HepG2 (cell line): ENCODE results near the gene GAPT. TPM values are rescaled to one million over a fixed set of nuclear protein-coding genes. Genes with fewer than 3 reads are reported as not detected.

Experiments used
- AHR ChIP-seq: IDR thresholded peaks from 2 replicates; pipeline ENCODE4 v1.6.1; 2018; ENCODE audit warnings: missing genetic modification reagents, missing compliant biosample characterization
- KDM6A ChIP-seq: IDR thresholded peaks from 2 replicates; pipeline ENCODE4 v1.6.1; 2016; ENCODE audit warnings: low read depth
- NFATC3 ChIP-seq: sonication (generic); formaldehyde crosslinking; IDR thresholded peaks from 2 replicates; pipeline ENCODE4 v1.5.1; 2020; ENCODE audit warnings: mild to moderate bottlenecking, missing genetic modification reagents
- PATZ1 ChIP-seq: sonication (generic); formaldehyde crosslinking; IDR thresholded peaks from 2 replicates; pipeline ENCODE4 v1.4.0; 2020; ENCODE audit warnings: missing genetic modification reagents
- PREB ChIP-seq: sonication (generic); formaldehyde crosslinking; IDR thresholded peaks from 2 replicates; pipeline ENCODE4 v1.4.0; 2020; ENCODE audit warnings: missing genetic modification reagents
- STAG1 ChIP-seq: sonication (generic); formaldehyde crosslinking; IDR thresholded peaks from 2 replicates; pipeline ENCODE4 v1.4.0; 2020; ENCODE audit warnings: missing genetic modification reagents
- TCF12 ChIP-seq, 2 experiments: fragments of 450-650 bp in 1 of 2; sonication (generic) in 1 of 2; formaldehyde crosslinking in 1 of 2; IDR thresholded peaks; 2 replicates each; pipeline versions ENCODE4 v1.6.1 to v1.8.0; 2017 to 2022; ENCODE audit warnings: antibody characterized with exemption in 1 of 2, mild to moderate bottlenecking in 1 of 2, missing genetic modification reagents in 1 of 2, moderate library complexity in 1 of 2
- TERF1 ChIP-seq: sonication (generic); formaldehyde crosslinking; IDR thresholded peaks from 2 replicates; pipeline ENCODE4 v1.8.0; 2022; ENCODE audit warnings: mild to moderate bottlenecking, missing genetic modification reagents, moderate library complexity
- TRIM22 ChIP-seq: fragments of 450-650 bp; IDR thresholded peaks from 2 replicates; pipeline ENCODE4 v1.6.1; 2017
- XBP1 ChIP-seq: sonication (generic); formaldehyde crosslinking; IDR thresholded peaks from 2 replicates; pipeline ENCODE4 v1.5.0; 2020; ENCODE audit warnings: missing genetic modification reagents
- ZNF263 ChIP-seq: sonication (generic); formaldehyde crosslinking; IDR thresholded peaks from 2 replicates; pipeline ENCODE4 v1.4.0; 2020; ENCODE audit warnings: missing genetic modification reagents
- ZNF280D ChIP-seq: sonication (generic); formaldehyde crosslinking; IDR thresholded peaks from 2 replicates; pipeline ENCODE4 v1.5.1; 2020; ENCODE audit warnings: mild to moderate bottlenecking, missing genetic modification reagents
- ZNF30 ChIP-seq: sonication (generic); formaldehyde crosslinking; IDR thresholded peaks from 2 replicates; pipeline ENCODE4 v1.5.0; 2020; ENCODE audit warnings: mild to moderate bottlenecking, missing genetic modification reagents
- ZNF44 ChIP-seq: sonication (generic); formaldehyde crosslinking; IDR thresholded peaks from 2 replicates; pipeline ENCODE4 v1.5.1; 2020; ENCODE audit warnings: mild to moderate bottlenecking, missing genetic modification reagents
- ZNF572 ChIP-seq: sonication (generic); formaldehyde crosslinking; IDR thresholded peaks from 2 replicates; pipeline ENCODE4 v1.5.1; 2020; ENCODE audit warnings: mild to moderate bottlenecking, missing genetic modification reagents
- ZNF598 ChIP-seq: sonication (generic); formaldehyde crosslinking; IDR thresholded peaks from 2 replicates; pipeline ENCODE4 v1.5.1; 2020; ENCODE audit warnings: mild to moderate bottlenecking, missing genetic modification reagents, borderline replicate concordance
- ZNF674 ChIP-seq: sonication (generic); formaldehyde crosslinking; IDR thresholded peaks from 2 replicates; pipeline ENCODE4 v1.5.0; 2020; ENCODE audit warnings: low read depth, mild to moderate bottlenecking, missing genetic modification reagents
- ZSCAN29 ChIP-seq: sonication (generic); formaldehyde crosslinking; conservative IDR thresholded peaks from 2 replicates; pipeline ENCODE4 v1.4.0; 2020; ENCODE audit warnings: mild to moderate bottlenecking, missing genetic modification reagents
- polyA plus RNA-seq, 8 experiments: library from polyadenylated mRNA; depleted of rRNA in 3 of 8; stranded (reverse) in 7 of 8; unstranded in 1 of 8; fragments of >200 nt; fragmentation: Illumina TruSeq in 4 of 8; extraction: Trizol in 4 of 8; gene quantifications; 2 replicates each; pipeline versions ENCODE4 v1.2.1 to v1.2.3, GENCODE V29; 2011 to 2016; ENCODE audit warnings: low read depth in 4 of 8, missing spikeins in 1 of 8, mixed read lengths in 1 of 8; ENCODE audit not compliant: insufficient read depth in 1 of 8
- total RNA-seq, 5 experiments: library from RNA; depleted of rRNA; stranded (reverse); fragments of >200 nt; fragmentation: Illumina TruSeq; extraction: Trizol; gene quantifications; 2 replicates each; pipeline ENCODE4 v1.2.3, GENCODE V29; 2016; ENCODE audit warnings: low read depth in 1 of 5
- TF ChIP-seq, protein P1 (sequence below): sonication (generic); formaldehyde crosslinking; IDR thresholded peaks from 2 replicates; pipeline ENCODE4 v1.5.0; 2020; ENCODE audit warnings: missing genetic modification reagents, mild to moderate bottlenecking, borderline replicate concordance

GAPT gene
- total and polyA plus RNA-seq, 2 of the 13 experiments (the other 11 are each of a cell fraction or from before 2014, with no cell fraction given), result not detected

GRCh38 chr5:58460002-58460731 is 31.1 kb upstream of the GAPT start, which contains the start of gene PLK2 (continued):
- TF ChIP-seq ZNF280D (no peak), XBP1 (CRISPR knock-in tag) (0 out of 2 replicates have a peak, but pooled peaks have one; percentile 31), TRIM22 (no peak), AHR (CRISPR knock-in tag) (no peak), KDM6A (CRISPR knock-in tag) (no peak), ZNF572 (CRISPR knock-in tag) (no peak), STAG1 (CRISPR knock-in tag) (no peak), ZNF598 (CRISPR knock-in tag) (no peak), PATZ1 (CRISPR knock-in tag) (no peak), PREB (CRISPR knock-in tag) (no peak), NFATC3 (CRISPR knock-in tag) (no peak), ZNF44 (CRISPR knock-in tag) (no peak), TERF1 (CRISPR knock-in tag) (no peak), ZNF674 (CRISPR knock-in tag) (no peak), TCF12 (IDR thresholded peaks at IDR 0.05) (no peak), TCF12 (CRISPR knock-in tag; IDR thresholded peaks at IDR 0.05) (peak; percentile 15; the same call in 1 of the 2 replicates), ZSCAN29 (CRISPR knock-in tag) (no peak; the same call in 1 of the 2 replicates), ZNF30 (no peak), ZNF263 (CRISPR knock-in tag) (no peak)
- TF ChIP-seq, protein P1, sequence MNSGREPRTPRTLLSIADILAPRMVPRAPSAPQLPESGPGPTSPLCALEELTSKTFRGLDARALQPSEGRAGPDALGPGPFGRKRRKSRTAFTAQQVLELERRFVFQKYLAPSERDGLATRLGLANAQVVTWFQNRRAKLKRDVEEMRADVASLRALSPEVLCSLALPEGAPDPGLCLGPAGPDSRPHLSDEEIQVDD, result no peak; the same call in 1 of the 2 replicates
